Left kidney (tissue), 2 donors: ENCODE measurements around the gene SELPLG. TPM values are rescaled to one million over a fixed set of nuclear protein-coding genes. Genes with fewer than 3 reads are reported as not detected.
"Not testable (repeated sequence)": the region's sequence is repeated elsewhere in the genome, so short reads cannot be mapped to it uniquely, and the experiment has no call there.

Experiments used
- DNase-seq: peaks from one replicate; pipeline ENCODE4 v3.0.0-alpha.2; 2013
- polyA plus RNA-seq: library from polyadenylated mRNA; unstranded; fragments of 120-200 nt; gene quantifications from one replicate; pipeline ENCODE4 v1.2.1, GENCODE V29; 2013; ENCODE audit not compliant: insufficient read length

SELPLG gene
- polyA plus RNA-seq, 1 donor = 1.3 TPM

- DNase-seq = not testable (repeated sequence)
Observed at GRCh38 chr12:108656247-108656646, 22.6 kb upstream of the SELPLG start.

GRCh38 chr12:108655812-108656175, 22.1 kb upstream of the SELPLG start:
- not testable (repeated sequence) for DNase-seq

- DNase-seq = not testable (repeated sequence)
Observed at GRCh38 chr12:108654622-108655021, 20.9 kb upstream of the SELPLG start.

- no peak for DNase-seq
Observed at GRCh38 chr12:108653922-108654321, 20.2 kb upstream of the SELPLG start.

- DNase-seq = no peak
Observed at GRCh38 chr12:108653082-108653516, 19.4 kb upstream of the SELPLG start.

GRCh38 chr12:108650083-108650482, 16.4 kb upstream of the SELPLG start:
- no peak for DNase-seq

GRCh38 chr12:108649669-108650068, 16.0 kb upstream of the SELPLG start:
- DNase-seq = no peak

GRCh38 chr12:108649126-108649525, 15.4 kb upstream of the SELPLG start:
- DNase-seq = no peak

GRCh38 chr12:108648371-108648770, 14.7 kb upstream of the SELPLG start:
- DNase-seq = no peak

- no peak for DNase-seq
Observed at GRCh38 chr12:108647585-108648287, 14.0 kb upstream of the SELPLG start.

GRCh38 chr12:108646600-108647579, 13.2 kb upstream of the SELPLG start:
- DNase-seq = no peak

GRCh38 chr12:108645686-108646599, 12.2 kb upstream of the SELPLG start:
- DNase-seq = no peak

- no peak for DNase-seq
Observed at GRCh38 chr12:108644811-108645120, 11.1 kb upstream of the SELPLG start.

- DNase-seq = no peak
Observed at GRCh38 chr12:108643941-108644810, 10.5 kb upstream of the SELPLG start.

- no peak for DNase-seq
Observed at GRCh38 chr12:108642899-108643654, 9.4 kb upstream of the SELPLG start.

- no peak for DNase-seq
Observed at GRCh38 chr12:108642269-108642870, 8.7 kb upstream of the SELPLG start.

GRCh38 chr12:108641446-108642268, 8.0 kb upstream of the SELPLG start:
- no peak for DNase-seq

GRCh38 chr12:108640802-108641445, 7.2 kb upstream of the SELPLG start:
- DNase-seq = no peak
